AG04449 (cell line): ENCODE data around the gene RNF11.

Experiments
- CTCF ChIA-PET: fragments of 350-600 bp; formaldehyde crosslinking; extraction: SDS; loops from one replicate; lab custom pipeline; 2021; ENCODE audit warnings: antibody characterized with exemption; lab: Yijun Ruan, JAX
- POLR2A ChIA-PET: fragments of 400-600, 350-600 bp; formaldehyde crosslinking; extraction: SDS; loops from one replicate; lab custom pipeline; 2020; ENCODE audit warnings: antibody characterized with exemption, inconsistent platforms; lab: Yijun Ruan, JAX
- DNase-seq: peaks from one replicate; pipeline ENCODE4 v3.0.0-alpha.2; 2010; ENCODE audit warnings: low read depth, low spot score
- H3K4me3 ChIP-seq: 2 replicates; pipeline ENCODE4 v1.5.1; 2011; ENCODE audit warnings: low read depth, mild to moderate bottlenecking, control low read depth, low read length
- TF ChIP-seq, protein P1 (sequence below): IDR thresholded peaks from one replicate; pipeline ENCODE4 v1.5.1; 2011; ENCODE audit warnings: mild to moderate bottlenecking, moderate library complexity, low read length, control low read depth, inconsistent platforms; ENCODE audit not compliant: insufficient read depth; ENCODE audit errors: missing control alignments

Gene RNF11

DNA sequence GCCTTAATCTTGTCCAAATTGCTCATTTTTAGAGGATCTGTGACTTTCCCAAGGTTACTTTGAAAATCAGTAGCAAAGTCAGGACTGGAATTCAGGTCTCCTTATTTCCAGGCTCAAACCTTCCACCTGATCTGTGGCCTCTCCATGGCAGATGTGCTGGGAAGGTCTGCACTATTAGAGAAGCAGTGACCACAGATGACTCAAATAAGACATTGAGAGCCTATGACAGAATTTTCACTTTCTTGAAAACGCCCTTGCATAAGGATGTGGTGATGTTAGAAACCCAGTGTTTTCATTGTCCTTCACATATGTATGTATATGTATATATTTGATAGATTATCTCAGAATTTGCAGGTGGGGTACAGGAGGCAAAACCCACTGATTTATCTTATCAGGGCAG lies 49.0 kb downstream of the RNF11 start:
- TF ChIP-seq, protein P1, sequence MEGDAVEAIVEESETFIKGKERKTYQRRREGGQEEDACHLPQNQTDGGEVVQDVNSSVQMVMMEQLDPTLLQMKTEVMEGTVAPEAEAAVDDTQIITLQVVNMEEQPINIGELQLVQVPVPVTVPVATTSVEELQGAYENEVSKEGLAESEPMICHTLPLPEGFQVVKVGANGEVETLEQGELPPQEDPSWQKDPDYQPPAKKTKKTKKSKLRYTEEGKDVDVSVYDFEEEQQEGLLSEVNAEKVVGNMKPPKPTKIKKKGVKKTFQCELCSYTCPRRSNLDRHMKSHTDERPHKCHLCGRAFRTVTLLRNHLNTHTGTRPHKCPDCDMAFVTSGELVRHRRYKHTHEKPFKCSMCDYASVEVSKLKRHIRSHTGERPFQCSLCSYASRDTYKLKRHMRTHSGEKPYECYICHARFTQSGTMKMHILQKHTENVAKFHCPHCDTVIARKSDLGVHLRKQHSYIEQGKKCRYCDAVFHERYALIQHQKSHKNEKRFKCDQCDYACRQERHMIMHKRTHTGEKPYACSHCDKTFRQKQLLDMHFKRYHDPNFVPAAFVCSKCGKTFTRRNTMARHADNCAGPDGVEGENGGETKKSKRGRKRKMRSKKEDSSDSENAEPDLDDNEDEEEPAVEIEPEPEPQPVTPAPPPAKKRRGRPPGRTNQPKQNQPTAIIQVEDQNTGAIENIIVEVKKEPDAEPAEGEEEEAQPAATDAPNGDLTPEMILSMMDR = no peak
- ChIA-PET CTCF (interaction anchor here (1.0 kb wide), 1 partner anchor 12 kb away, joined by 3 read pairs; no protein-coding TSS in a partner anchor), POLR2A (no interaction called here)
- DNase-seq = no peak
- no peak overlapping the region for H3K4me3 ChIP-seq

- H3K4me3 ChIP-seq = no peak overlapping the region
- DNase-seq = no peak
- ChIA-PET CTCF (interaction anchor here (1.6 to 3.8 kb wide), 3 partner anchors 8 to 99 kb away, joined by 5 to 46 read pairs (median 9); no protein-coding TSS in a partner anchor), POLR2A (no interaction called here)
- TF ChIP-seq, protein P1 = no peak
Observed at GRCh38 chr1:51287966-51288365, 51.9 kb downstream of the RNF11 start.

DNA sequence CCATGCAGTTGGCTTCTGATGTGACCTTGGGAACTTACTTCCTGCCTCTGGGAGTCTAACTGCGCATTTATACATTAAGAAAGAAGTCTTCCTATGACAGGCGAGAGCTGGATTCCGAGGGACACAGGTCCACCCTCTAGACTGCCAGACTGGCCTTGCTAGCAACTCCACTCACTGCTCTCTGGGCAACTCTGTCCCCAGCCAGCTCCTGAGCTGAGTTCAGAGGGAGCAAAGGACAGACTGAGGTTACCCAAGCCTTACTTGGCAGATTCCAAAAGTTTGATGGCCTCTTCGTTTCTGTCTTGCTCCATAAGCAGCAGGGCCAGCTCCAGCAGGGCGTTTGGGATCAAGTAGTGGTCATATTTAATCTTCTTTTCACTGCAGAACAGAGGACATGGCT lies 52.5 kb downstream of the RNF11 start:
- TF ChIP-seq, protein P1 = no peak
- H3K4me3 ChIP-seq = no peak overlapping the region
- ChIA-PET POLR2A (no interaction called here), CTCF (interaction anchor here (1.6 to 3.8 kb wide), 3 partner anchors 8 to 99 kb away, joined by 5 to 46 read pairs (median 9); no protein-coding TSS in a partner anchor)
- DNase-seq = no peak

GRCh38 chr1:51289676-51290488 lies 53.8 kb downstream of the RNF11 start:
- TF ChIP-seq, protein P1 = no peak
- H3K4me3 ChIP-seq = no peak overlapping the region
- ChIA-PET CTCF (no interaction called here), POLR2A (no interaction called here)
- DNase-seq = no peak

DNA sequence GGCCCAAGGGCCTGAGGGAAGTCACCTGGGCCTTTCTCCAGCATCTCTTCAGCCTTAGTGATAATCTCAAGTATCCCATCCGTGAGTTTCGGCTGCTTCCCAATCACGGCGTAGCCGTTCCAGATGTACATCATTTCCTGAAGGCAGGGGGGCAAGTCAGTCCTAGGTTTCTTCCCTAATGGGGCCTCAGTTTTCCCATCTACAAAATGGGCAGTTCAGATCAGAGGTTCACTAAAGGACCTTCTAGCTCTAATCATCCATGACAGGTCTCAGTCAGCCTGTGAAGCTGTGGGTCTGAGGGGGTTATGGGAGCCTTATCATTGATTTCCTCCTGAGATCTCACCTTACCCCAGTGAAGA lies 54.4 kb downstream of the RNF11 start:
- no peak overlapping the region for H3K4me3 ChIP-seq
- ChIA-PET POLR2A (no interaction called here), CTCF (no interaction called here)
- TF ChIP-seq, protein P1 = no peak
- DNase-seq = no peak

DNA sequence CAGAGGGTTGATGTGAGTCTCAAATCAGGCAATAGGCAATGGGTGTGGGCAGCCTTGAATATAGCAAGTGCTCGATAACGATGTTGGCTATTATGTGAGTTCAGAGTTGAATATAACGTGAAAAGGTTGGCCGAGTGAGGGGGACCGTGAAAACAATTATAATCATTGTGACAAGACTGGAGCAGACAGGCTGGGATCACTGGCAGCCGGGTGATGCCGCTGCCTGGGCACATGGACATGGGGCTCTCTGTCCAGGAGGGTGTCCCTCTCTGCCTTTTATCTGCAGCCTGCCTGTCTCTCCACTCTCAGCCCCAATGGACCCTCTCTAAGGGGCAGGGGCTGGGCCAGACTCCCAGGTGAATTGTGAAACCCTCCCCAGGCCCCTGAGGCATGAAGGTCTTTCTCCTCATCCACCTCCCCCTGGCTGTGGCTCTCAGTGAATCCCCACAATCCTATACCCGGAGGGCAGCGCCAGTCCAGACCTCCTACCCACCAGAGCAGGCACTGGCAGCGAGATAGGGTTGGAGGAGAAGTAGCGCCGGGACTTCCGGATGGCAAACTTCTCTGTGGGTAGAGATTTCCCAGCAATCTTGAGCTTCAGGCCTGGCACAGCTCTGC lies 57.9 kb downstream of the RNF11 start:
- TF ChIP-seq, protein P1 = no peak
- H3K4me3 ChIP-seq = no peak overlapping the region
- ChIA-PET POLR2A (no interaction called here), CTCF (interaction anchor here (0.9 to 5.7 kb wide), 8 partner anchors 10 to 102 kb away, joined by 3 to 83 read pairs (median 42); no protein-coding TSS in a partner anchor)
- no peak for DNase-seq
